ENCODE measurements around the gene POU5F2. TPM values are rescaled to one million over a fixed set of nuclear protein-coding genes. Genes with fewer than 3 reads are reported as not detected.

POU5F2 gene
- total and polyA plus RNA-seq, 4 donors: 0.38 to 2.2 (median 0.61) TPM; not detected in 1

GRCh38 chr5:93724791-93725190 is 16.6 kb downstream of the POU5F2 start (continued):
- TF ChIP-seq ZBTB33 (IDR thresholded peaks at IDR 0.05) (no peak), REST (IDR thresholded peaks at IDR 0.05) (no peak), MAX (IDR thresholded peaks at IDR 0.05) (no peak), HNF4A (conservative IDR thresholded peaks at IDR 0.05) (no peak), RAD21 (IDR thresholded peaks at IDR 0.05) (no peak)

GRCh38 chr5:93723681-93724080 is 17.7 kb downstream of the POU5F2 start:
- TF ChIP-seq JUND (IDR thresholded peaks at IDR 0.05): no peak
- TF ChIP-seq FOXA2 (IDR thresholded peaks at IDR 0.05): no peak
- no peak for TF ChIP-seq HNF4A (conservative IDR thresholded peaks at IDR 0.05)
- no peak for TF ChIP-seq NR2F2 (IDR thresholded peaks at IDR 0.05)
- no peak for TF ChIP-seq SP1 (IDR thresholded peaks at IDR 0.05)
- no peak for TF ChIP-seq ZBTB33 (IDR thresholded peaks at IDR 0.05)
- TF ChIP-seq ATF3 (IDR thresholded peaks at IDR 0.05): no peak
- no peak for TF ChIP-seq RXRA (IDR thresholded peaks at IDR 0.05)
- TF ChIP-seq MAX (IDR thresholded peaks at IDR 0.05): no peak
- no peak for TF ChIP-seq FOXA1 (IDR thresholded peaks at IDR 0.05)
- no peak for TF ChIP-seq CTCF (IDR thresholded peaks at IDR 0.05; ENCODE audit: low read depth, low read length, missing input control)
- H3K9me3 ChIP-seq (ENCODE audit: control insufficient read depth in 4 of 4, low read length in 3 of 4): no peaks in the 10 kb centered on the region
- 92% methylated on average over 4 of the region's 4 CpGs for WGBS

More at GRCh38 chr5:93723681-93724080, 17.7 kb downstream of the POU5F2 start:
- Histone ChIP-seq H3K27ac (ENCODE audit: low read depth in 1 of 2, low read length in 2 of 2) (no peak overlapping the region), H3K27me3 (ENCODE audit: control insufficient read depth in 4 of 4, insufficient read depth in 4 of 4, low read length in 3 of 4) (no peaks in the 10 kb centered on the region), H3K9ac (ENCODE audit: low read depth in 1 of 2, low read length in 2 of 2) (no peak overlapping the region), H3K4me3 (ENCODE audit: low read depth in 1 of 3, low read length in 3 of 3) (no peak overlapping the region), H3K4me1 (ENCODE audit: control insufficient read depth in 4 of 4, insufficient read depth in 4 of 4, low read length in 3 of 4) (no peaks in the 10 kb centered on the region), H3K36me3 (ENCODE audit: control insufficient read depth in 4 of 4, insufficient read depth in 3 of 4, low read depth in 1 of 4, low read length in 3 of 4) (no peaks in the 10 kb centered on the region)
- no peak for DNase-seq (ENCODE audit: low spot score)

Measured in liver (tissue), 9 donors.